GM21528 (cell line): ENCODE data around the gene TMEM163.

Experiments used
- ATAC-seq: cut with Tn5 transposase; IDR thresholded peaks from one replicate; pipeline ENCODE4 v1.9.1; 2021; ENCODE audit warnings: mild to moderate bottlenecking, moderate library complexity; ENCODE audit not compliant: unreplicated experiment, low FRiP score

Gene TMEM163

GRCh38 chr2:134448650-134449049 lies 270.1 kb downstream of the TMEM163 start:
- ATAC-seq, result no peak

- ATAC-seq, result no peak
Measured at GRCh38 chr2:134447669-134448068, 271.1 kb downstream of the TMEM163 start.

GRCh38 chr2:134446383-134447017 lies 272.3 kb downstream of the TMEM163 start:
- no peak for ATAC-seq

GRCh38 chr2:134445985-134446382 lies 272.8 kb downstream of the TMEM163 start:
- ATAC-seq, result no peak

GRCh38 chr2:134445116-134445515 lies 273.7 kb downstream of the TMEM163 start:
- ATAC-seq, result no peak

- no peak for ATAC-seq
Measured at GRCh38 chr2:134443814-134444480, 274.9 kb downstream of the TMEM163 start.

- no peak for ATAC-seq
Measured at GRCh38 chr2:134441153-134441863, 277.5 kb downstream of the TMEM163 start.

GRCh38 chr2:134440336-134440909 lies 278.4 kb downstream of the TMEM163 start:
- no peak for ATAC-seq

- no peak for ATAC-seq
Measured at GRCh38 chr2:134438371-134438770, 280.4 kb downstream of the TMEM163 start.

GRCh38 chr2:134436706-134437105 lies 282.1 kb downstream of the TMEM163 start:
- ATAC-seq, result no peak

GRCh38 chr2:134435936-134436335 lies 282.9 kb downstream of the TMEM163 start:
- ATAC-seq, result no peak

- ATAC-seq, result no peak
Measured at GRCh38 chr2:134435505-134435904, 283.3 kb downstream of the TMEM163 start.

- ATAC-seq, result no peak
Measured at GRCh38 chr2:134433979-134434378, 284.8 kb downstream of the TMEM163 start.

GRCh38 chr2:134433469-134433868 lies 285.3 kb downstream of the TMEM163 start:
- no peak for ATAC-seq

- no peak for ATAC-seq
Measured at GRCh38 chr2:134432435-134432883, 286.3 kb downstream of the TMEM163 start.

- no peak for ATAC-seq
Measured at GRCh38 chr2:134431838-134432434, 286.9 kb downstream of the TMEM163 start.

- no peak for ATAC-seq
Measured at GRCh38 chr2:134429886-134430285, 288.9 kb downstream of the TMEM163 start.

GRCh38 chr2:134426721-134427120 lies 292.1 kb downstream of the TMEM163 start:
- no peak for ATAC-seq

GRCh38 chr2:134425724-134426496 lies 292.9 kb downstream of the TMEM163 start:
- no peak for ATAC-seq
